HepG2 (cell line): ENCODE results near the gene MEG3. TPM values are rescaled to one million over a fixed set of nuclear protein-coding genes. Genes with fewer than 3 reads are reported as not detected.
A peak's percentile ranks its signal among the peaks of the same experiment; 100 is the strongest.

Source experiments
- CCAR2 ChIP-seq: fragments of 200-400 bp; formaldehyde crosslinking; optimal IDR thresholded peaks from 2 replicates; pipeline ENCODE3; 2018; ENCODE audit warnings: low read depth, mild to moderate bottlenecking, low read length, moderate library complexity
- CEBPG ChIP-seq: IDR thresholded peaks from 2 replicates; pipeline ENCODE4 v1.6.1; 2016
- FOXA1 ChIP-seq, 2 experiments: fragments of 450-650 bp in 1 of 2; sonication (generic) in 1 of 2; formaldehyde crosslinking in 1 of 2; IDR thresholded peaks; 2 replicates each; pipeline versions ENCODE4 v1.4.0 to v1.6.1; 2016 to 2020; ENCODE audit warnings: missing genetic modification reagents in 1 of 2
- FOXJ3 ChIP-seq: sonication (generic); formaldehyde crosslinking; IDR thresholded peaks from 2 replicates; pipeline ENCODE4 v1.4.0; 2020; ENCODE audit warnings: missing genetic modification reagents, mild to moderate bottlenecking, borderline replicate concordance
- HNF4G ChIP-seq, 2 experiments: sonication (generic) in 1 of 2; formaldehyde crosslinking in 1 of 2; IDR thresholded peaks; 2 replicates each; pipeline versions ENCODE4 v1.4.0 to v1.6.1; 2011 to 2020; ENCODE audit warnings: borderline replicate concordance in 2 of 2, low read depth in 2 of 2, mild to moderate bottlenecking in 2 of 2, low read length in 1 of 2, missing genetic modification reagents in 1 of 2, moderate library complexity in 1 of 2
- KDM1A ChIP-seq: IDR thresholded peaks from 2 replicates; pipeline ENCODE4 v1.6.1; 2016; ENCODE audit warnings: missing compliant biosample characterization
- MIER2 ChIP-seq: IDR thresholded peaks from 2 replicates; pipeline ENCODE4 v1.6.1; 2016; ENCODE audit warnings: missing biosample characterization, missing genetic modification reagents
- MTA1 ChIP-seq: sonication (generic); formaldehyde crosslinking; IDR thresholded peaks from 2 replicates; pipeline ENCODE4 v1.4.0; 2020; ENCODE audit warnings: missing genetic modification reagents, mild to moderate bottlenecking, borderline replicate concordance
- MYNN ChIP-seq: sonication (generic); formaldehyde crosslinking; IDR thresholded peaks from 2 replicates; pipeline ENCODE4 v1.4.0; 2020; ENCODE audit warnings: mild to moderate bottlenecking, low read depth, missing genetic modification reagents
- NONO ChIP-seq, 2 experiments: fragments of 450-650 bp in 1 of 2; sonication (generic) in 1 of 2; formaldehyde crosslinking in 1 of 2; IDR thresholded peaks in 1 of 2; conservative IDR thresholded peaks in 1 of 2; 2 replicates each; pipeline versions ENCODE4 v1.6.1 to v1.8.0; 2017 to 2022; ENCODE audit warnings: mild to moderate bottlenecking in 1 of 2, missing genetic modification reagents in 1 of 2, moderate library complexity in 1 of 2
- TCF7L2 ChIP-seq: IDR thresholded peaks from 2 replicates; pipeline ENCODE4 v1.6.1; 2011; ENCODE audit warnings: mild to moderate bottlenecking, low read depth, low read length, moderate library complexity
- YEATS4 ChIP-seq: sonication (generic); formaldehyde crosslinking; IDR thresholded peaks from 2 replicates; pipeline ENCODE4 v1.4.0; 2020; ENCODE audit warnings: missing genetic modification reagents, borderline replicate concordance
- YY1 ChIP-seq: IDR thresholded peaks from 2 replicates; pipeline ENCODE4 v1.6.1; 2011; ENCODE audit warnings: low read length, low read depth, moderate library complexity, mild to moderate bottlenecking; ENCODE audit not compliant: insufficient read depth, insufficient replicate concordance
- ZKSCAN8 ChIP-seq: IDR thresholded peaks from 2 replicates; pipeline ENCODE4 v1.6.1; 2016; ENCODE audit warnings: borderline replicate concordance, missing genetic modification reagents, missing compliant biosample characterization
- ZNF609 ChIP-seq: sonication (generic); formaldehyde crosslinking; IDR thresholded peaks from 2 replicates; pipeline ENCODE4 v1.4.0; 2020; ENCODE audit warnings: mild to moderate bottlenecking, missing genetic modification reagents, borderline replicate concordance
- ZNF766 ChIP-seq: sonication (generic); formaldehyde crosslinking; IDR thresholded peaks from 2 replicates; pipeline ENCODE4 v1.5.0; 2020; ENCODE audit warnings: missing genetic modification reagents, borderline replicate concordance
- ZNF788 ChIP-seq: sonication (generic); formaldehyde crosslinking; IDR thresholded peaks from 2 replicates; pipeline ENCODE4 v1.5.0; 2020; ENCODE audit warnings: mild to moderate bottlenecking, missing genetic modification reagents, borderline replicate concordance
- polyA plus RNA-seq, 8 experiments: library from polyadenylated mRNA; depleted of rRNA in 3 of 8; stranded (reverse) in 7 of 8; unstranded in 1 of 8; fragments of >200 nt; fragmentation: Illumina TruSeq in 4 of 8; extraction: Trizol in 4 of 8; gene quantifications; 2 replicates each; pipeline versions ENCODE4 v1.2.1 to v1.2.3, GENCODE V29; 2011 to 2016; ENCODE audit warnings: low read depth in 4 of 8, missing spikeins in 1 of 8, mixed read lengths in 1 of 8; ENCODE audit not compliant: insufficient read depth in 1 of 8
- total RNA-seq, 5 experiments: library from RNA; depleted of rRNA; stranded (reverse); fragments of >200 nt; fragmentation: Illumina TruSeq; extraction: Trizol; gene quantifications; 2 replicates each; pipeline ENCODE4 v1.2.3, GENCODE V29; 2016; ENCODE audit warnings: low read depth in 1 of 5
- TF ChIP-seq, protein P1 (sequence below): sonication (generic); formaldehyde crosslinking; IDR thresholded peaks from 2 replicates; pipeline ENCODE4 v1.5.1; 2020; ENCODE audit warnings: mild to moderate bottlenecking, missing genetic modification reagents, moderate library complexity

The MEG3 gene
- total and polyA plus RNA-seq, 2 of the 13 experiments (the other 11 are each of a cell fraction or from before 2014, with no cell fraction given): 0.17 TPM; not detected in 1

- no peak for TF ChIP-seq ZKSCAN8 (CRISPR knock-in tag)
- no peak for TF ChIP-seq MYNN (CRISPR knock-in tag)
- TF ChIP-seq YY1: no peak
- TF ChIP-seq FOXJ3 (CRISPR knock-in tag): no peak
- no peak for TF ChIP-seq MIER2 (CRISPR knock-in tag)
- no peak for TF ChIP-seq YEATS4 (CRISPR knock-in tag)
- TF ChIP-seq ZNF609 (CRISPR knock-in tag): no peak
- TF ChIP-seq CEBPG (CRISPR knock-in tag): no peak
- TF ChIP-seq FOXA1 (IDR thresholded peaks at IDR 0.05): no peak
- TF ChIP-seq FOXA1 (CRISPR knock-in tag; IDR thresholded peaks at IDR 0.05): no peak
- 0 out of 2 replicates have a peak, but pooled peaks have one; percentile 42 for TF ChIP-seq MTA1 (CRISPR knock-in tag)
- no peak for TF ChIP-seq CCAR2
- no peak for TF ChIP-seq TCF7L2
- TF ChIP-seq KDM1A (CRISPR knock-in tag): peak; percentile 80; the same call in 1 of the 2 replicates
- no peak for TF ChIP-seq HNF4G (IDR thresholded peaks at IDR 0.05; ENCODE audit: borderline replicate concordance, low read depth, low read length)
- no peak for TF ChIP-seq HNF4G (CRISPR knock-in tag; IDR thresholded peaks at IDR 0.05; ENCODE audit: borderline replicate concordance, low read depth)
- TF ChIP-seq, protein P1, sequence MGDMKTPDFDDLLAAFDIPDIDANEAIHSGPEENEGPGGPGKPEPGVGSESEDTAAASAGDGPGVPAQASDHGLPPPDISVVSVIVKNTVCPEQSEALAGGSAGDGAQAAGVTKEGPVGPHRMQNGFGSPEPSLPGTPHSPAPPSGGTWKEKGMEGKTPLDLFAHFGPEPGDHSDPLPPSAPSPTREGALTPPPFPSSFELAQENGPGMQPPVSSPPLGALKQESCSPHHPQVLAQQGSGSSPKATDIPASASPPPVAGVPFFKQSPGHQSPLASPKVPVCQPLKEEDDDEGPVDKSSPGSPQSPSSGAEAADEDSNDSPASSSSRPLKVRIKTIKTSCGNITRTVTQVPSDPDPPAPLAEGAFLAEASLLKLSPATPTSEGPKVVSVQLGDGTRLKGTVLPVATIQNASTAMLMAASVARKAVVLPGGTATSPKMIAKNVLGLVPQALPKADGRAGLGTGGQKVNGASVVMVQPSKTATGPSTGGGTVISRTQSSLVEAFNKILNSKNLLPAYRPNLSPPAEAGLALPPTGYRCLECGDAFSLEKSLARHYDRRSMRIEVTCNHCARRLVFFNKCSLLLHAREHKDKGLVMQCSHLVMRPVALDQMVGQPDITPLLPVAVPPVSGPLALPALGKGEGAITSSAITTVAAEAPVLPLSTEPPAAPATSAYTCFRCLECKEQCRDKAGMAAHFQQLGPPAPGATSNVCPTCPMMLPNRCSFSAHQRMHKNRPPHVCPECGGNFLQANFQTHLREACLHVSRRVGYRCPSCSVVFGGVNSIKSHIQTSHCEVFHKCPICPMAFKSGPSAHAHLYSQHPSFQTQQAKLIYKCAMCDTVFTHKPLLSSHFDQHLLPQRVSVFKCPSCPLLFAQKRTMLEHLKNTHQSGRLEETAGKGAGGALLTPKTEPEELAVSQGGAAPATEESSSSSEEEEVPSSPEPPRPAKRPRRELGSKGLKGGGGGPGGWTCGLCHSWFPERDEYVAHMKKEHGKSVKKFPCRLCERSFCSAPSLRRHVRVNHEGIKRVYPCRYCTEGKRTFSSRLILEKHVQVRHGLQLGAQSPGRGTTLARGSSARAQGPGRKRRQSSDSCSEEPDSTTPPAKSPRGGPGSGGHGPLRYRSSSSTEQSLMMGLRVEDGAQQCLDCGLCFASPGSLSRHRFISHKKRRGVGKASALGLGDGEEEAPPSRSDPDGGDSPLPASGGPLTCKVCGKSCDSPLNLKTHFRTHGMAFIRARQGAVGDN: peak; percentile 65
- 0 out of 2 replicates have a peak, but pooled peaks have one; percentile 32 for TF ChIP-seq ZNF788 (CRISPR knock-in tag)
- TF ChIP-seq NONO (IDR thresholded peaks at IDR 0.05): no peak
- no peak for TF ChIP-seq NONO (CRISPR knock-in tag; conservative IDR thresholded peaks at IDR 0.05)
- no peak for TF ChIP-seq ZNF766 (CRISPR knock-in tag)
Measured at GRCh38 chr14:100841066-100841760, 15.3 kb downstream of the MEG3 start (continued).
